ENCODE results near the gene CLIP1.

GRCh38 chr12:122392411-122392810, 30.1 kb downstream of the CLIP1 start:
- TF ChIP-seq, protein P1, sequence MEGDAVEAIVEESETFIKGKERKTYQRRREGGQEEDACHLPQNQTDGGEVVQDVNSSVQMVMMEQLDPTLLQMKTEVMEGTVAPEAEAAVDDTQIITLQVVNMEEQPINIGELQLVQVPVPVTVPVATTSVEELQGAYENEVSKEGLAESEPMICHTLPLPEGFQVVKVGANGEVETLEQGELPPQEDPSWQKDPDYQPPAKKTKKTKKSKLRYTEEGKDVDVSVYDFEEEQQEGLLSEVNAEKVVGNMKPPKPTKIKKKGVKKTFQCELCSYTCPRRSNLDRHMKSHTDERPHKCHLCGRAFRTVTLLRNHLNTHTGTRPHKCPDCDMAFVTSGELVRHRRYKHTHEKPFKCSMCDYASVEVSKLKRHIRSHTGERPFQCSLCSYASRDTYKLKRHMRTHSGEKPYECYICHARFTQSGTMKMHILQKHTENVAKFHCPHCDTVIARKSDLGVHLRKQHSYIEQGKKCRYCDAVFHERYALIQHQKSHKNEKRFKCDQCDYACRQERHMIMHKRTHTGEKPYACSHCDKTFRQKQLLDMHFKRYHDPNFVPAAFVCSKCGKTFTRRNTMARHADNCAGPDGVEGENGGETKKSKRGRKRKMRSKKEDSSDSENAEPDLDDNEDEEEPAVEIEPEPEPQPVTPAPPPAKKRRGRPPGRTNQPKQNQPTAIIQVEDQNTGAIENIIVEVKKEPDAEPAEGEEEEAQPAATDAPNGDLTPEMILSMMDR (IDR thresholded peaks at IDR 0.05; ENCODE audit: low read depth, low read length) = no peak
- TF ChIP-seq POLR2A (IDR thresholded peaks at IDR 0.05; ENCODE audit: extremely low read depth, insufficient read length) (no peak), MAX (IDR thresholded peaks at IDR 0.05; ENCODE audit: low read depth, low read length) (no peak), MYC (IDR thresholded peaks at IDR 0.05; ENCODE audit: low read depth, low read length) (no peak)
